NT2/D1 (cell line): ENCODE data around the gene DOCK9.

ENCODE experiments used
- YY1 ChIP-seq: IDR thresholded peaks from 2 replicates; pipeline ENCODE4 v1.6.1; 2011; ENCODE audit not compliant: insufficient read length, insufficient read depth
- ZNF274 ChIP-seq: IDR thresholded peaks from 2 replicates; pipeline ENCODE4 v1.6.1; 2011; ENCODE audit warnings: mild to moderate bottlenecking, low read depth, low read length

DNA sequence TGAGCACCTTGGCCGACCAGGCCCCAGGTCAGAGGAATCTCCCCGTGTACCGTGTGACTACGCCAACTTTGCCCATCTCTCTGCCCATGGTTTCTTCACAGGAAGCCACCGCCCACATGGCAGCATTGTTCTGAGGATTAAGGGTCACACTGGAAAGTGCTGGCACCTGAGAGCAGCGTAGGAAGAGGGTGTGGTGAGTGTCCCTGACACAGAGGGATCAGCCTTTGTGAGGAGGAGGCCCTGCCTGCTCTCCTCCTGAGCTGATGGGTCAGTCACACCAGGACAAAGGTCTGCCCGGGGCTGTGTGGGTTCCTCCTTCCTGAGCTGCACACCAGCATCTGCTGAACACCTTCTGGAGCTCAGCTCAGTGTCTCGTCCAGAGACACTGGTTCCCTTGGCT is 193.2 kb downstream of the DOCK9 start:
- TF ChIP-seq YY1: no peak
- no peak for TF ChIP-seq ZNF274
